SK-N-SH treated with all-trans-retinoic acid at 6 μM for 48 hours (cell line): ENCODE measurements around the gene TMTC2.

Source experiments
- CSDC2 ChIP-seq: fragments of 250-450 bp; sonication (Bioruptor Pico); IDR thresholded peaks from 2 replicates; pipeline ENCODE4 v1.5.0; 2020; ENCODE audit warnings: mild to moderate bottlenecking, moderate library complexity
- SNAI2 ChIP-seq: fragments of 250-450 bp; sonication (Bioruptor Pico); IDR thresholded peaks from 2 replicates; pipeline ENCODE4 v1.5.0; 2020; ENCODE audit warnings: mild to moderate bottlenecking, moderate library complexity

GRCh38 chr12:83113945-83114344, 427.2 kb downstream of the TMTC2 start:
- TF ChIP-seq SNAI2 (CRISPR knock-in tag) (no peak), CSDC2 (CRISPR knock-in tag) (no peak)
